Activated B cell treated with CpG ODN at 0.5 μM for 24 hours (primary cell): ENCODE measurements around the gene SLAMF1. TPM values are rescaled to one million over a fixed set of nuclear protein-coding genes. Genes with fewer than 3 reads are reported as not detected.
"Not testable (repeated sequence)": the region's sequence is repeated elsewhere in the genome, so short reads cannot be mapped to it uniquely, and the experiment has no call there.

Experiments
- ATAC-seq: fragments of 200-7000 bp; cut with Tn5 transposase; one replicate; pipeline ENCODE4 v1.10.0; 2021; ENCODE audit warnings: low read depth, mild to moderate bottlenecking, moderate library complexity
- CTCF ChIA-PET: fragments of 350-600 bp; sonication (Branson Sonifier 250); formaldehyde crosslinking; loops from one replicate; lab custom pipeline; 2021; ENCODE audit warnings: antibody characterized with exemption; lab: Charles Lee
- POLR2A ChIA-PET: fragments of 350-600 bp; sonication (Branson Sonifier 250); formaldehyde crosslinking; loops from one replicate; lab custom pipeline; 2021; ENCODE audit warnings: antibody characterized with exemption; lab: Charles Lee
- DNase-seq: peaks from one replicate; pipeline ENCODE4 v3.0.0; 2022
- H3K27ac Mint-ChIP-seq: one replicate; pipeline ENCODE4 v1.8.0; 2020; ENCODE audit warnings: mixed read lengths
- H3K27me3 Mint-ChIP-seq: one replicate; pipeline ENCODE4 v1.8.0; 2021; ENCODE audit warnings: mixed read lengths
- H3K36me3 Mint-ChIP-seq: one replicate; pipeline ENCODE4 v1.8.0; 2021; ENCODE audit warnings: low read depth, mixed read lengths
- H3K4me1 Mint-ChIP-seq: one replicate; pipeline ENCODE4 v1.8.0; 2021; ENCODE audit warnings: mixed read lengths
- H3K4me3 Mint-ChIP-seq: one replicate; pipeline ENCODE4 v1.8.0; 2020; ENCODE audit warnings: mild to moderate bottlenecking, mixed read lengths
- H3K9me3 Mint-ChIP-seq: one replicate; pipeline ENCODE4 v1.8.0; 2020; ENCODE audit warnings: mixed read lengths
- CTCF ChIP-seq: fragments of 200-600 bp; IDR thresholded peaks from one replicate; pipeline ENCODE4 v1.8.0; 2022; ENCODE audit warnings: antibody characterized with exemption, mild to moderate bottlenecking
- intact Hi-C: fragments of 100-400 bp; cut with micrococcal nuclease; formaldehyde crosslinking; loops from one replicate; pipeline ENCODE4 v1.15.1; 2024
- total RNA-seq: library from RNA; stranded (reverse); gene quantifications from 2 replicates; pipeline ENCODE4 v1.2.3, GENCODE V29; 2022

Gene SLAMF1
- total RNA-seq, 1 donor from 2014 or later, result 91.7 TPM

- CTCF ChIA-PET, result interaction anchor here (1.1 kb wide), 1 partner anchor 28 kb away, joined by 4 read pairs; no protein-coding TSS in a partner anchor
- H3K27me3 Mint-ChIP-seq, result no peaks in the 10 kb centered on the region
- POLR2A ChIA-PET, result interaction anchor here (0.7 to 1.1 kb wide), 4 partner anchors 12 to 26 kb away, joined by 3 to 4 read pairs (median 3); no protein-coding TSS in a partner anchor
These were observed 6.2 kb upstream of the SLAMF1 start for GRCh38 chr1:160652924-160653619.

DNA sequence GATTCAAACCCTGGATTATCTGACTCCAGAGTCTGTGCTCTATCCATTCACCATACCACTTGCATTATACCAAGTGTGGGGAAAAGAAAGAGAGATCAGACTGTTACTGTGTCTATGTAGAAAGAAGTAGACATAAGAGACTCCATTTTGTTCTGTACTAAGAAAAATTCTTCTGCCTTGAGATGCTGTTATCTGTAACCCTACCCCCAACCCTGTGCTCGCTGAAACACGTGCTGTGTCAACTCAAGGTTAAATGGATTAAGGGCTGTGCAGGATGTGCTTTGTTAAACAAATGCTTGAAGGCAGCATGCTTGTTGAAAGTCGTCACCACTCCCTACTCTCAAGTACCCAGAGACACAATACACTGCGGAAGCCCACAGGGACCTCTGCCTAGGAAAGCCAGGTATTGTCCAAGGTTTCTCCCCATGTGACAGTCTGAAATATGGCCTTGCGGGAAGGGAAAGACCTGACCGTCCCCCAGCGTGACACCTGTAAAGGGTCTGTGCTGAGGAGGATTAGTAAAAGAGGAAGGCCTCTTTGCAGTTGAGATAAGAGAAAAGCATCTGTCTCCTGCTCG, 5.3 kb upstream of the SLAMF1 start:
- H3K9me3 Mint-ChIP-seq, intact Hi-C loops, H3K36me3 Mint-ChIP-seq, DNase-seq, H3K27me3 Mint-ChIP-seq, ATAC-seq: not testable (repeated sequence)
- ChIA-PET POLR2A (interaction anchor here (1.0 to 3.1 kb wide), 6 partner anchors 12 to 30 kb away, joined by 3 to 14 read pairs (median 4); no protein-coding TSS in a partner anchor), CTCF (interaction anchor here (0.8 to 1.4 kb wide), 4 partner anchors 23 to 45 kb away, joined by 3 to 5 read pairs (median 4); no protein-coding TSS in a partner anchor)
- Mint-ChIP-seq H3K27ac (peak overlapping the region; percentile 93), H3K4me1 (peaks cover 91% of the 10 kb centered on the region), H3K4me3 (peak overlapping the region; percentile 69)

More at GRCh38 chr1:160652924-160653619, 6.2 kb upstream of the SLAMF1 start:
- ATAC-seq (peak; percentile 43), DNase-seq (no peak)
- Mint-ChIP-seq H3K9me3 (no peaks in the 10 kb centered on the region), H3K4me1 (peaks cover 92% of the 10 kb centered on the region), H3K4me3 (peak overlapping the region; percentile 69), H3K27ac (peak overlapping the region; percentile 93), H3K36me3 (no peaks in the 10 kb centered on the region)
- intact Hi-C loops, result loop anchor here (1.0 kb wide), 1 partner anchor 11 kb away; no protein-coding TSS in a partner anchor
- no peak for TF ChIP-seq CTCF

- H3K4me3 Mint-ChIP-seq, result peak overlapping the region; percentile 17
- POLR2A ChIA-PET, result interaction anchor here (0.8 to 3.1 kb wide), 9 partner anchors 9 to 60 kb away, joined by 3 to 14 read pairs (median 5); partner anchors contain the start of gene CD48
- peak overlapping the region; percentile 93 for H3K27ac Mint-ChIP-seq
- no peak for TF ChIP-seq CTCF
- no peak for DNase-seq
- CTCF ChIA-PET, result interaction anchor here (0.8 to 1.5 kb wide), 6 partner anchors 11 to 45 kb away, joined by 3 to 6 read pairs (median 4); no protein-coding TSS in a partner anchor
- no peak for ATAC-seq
- peaks cover 88% of the 10 kb centered on the region for H3K4me1 Mint-ChIP-seq
- peaks cover 9% of the 10 kb centered on the region for H3K36me3 Mint-ChIP-seq
- H3K9me3 Mint-ChIP-seq, result no peaks in the 10 kb centered on the region
- H3K27me3 Mint-ChIP-seq, result no peaks in the 10 kb centered on the region
- intact Hi-C loops, result no loop called here
These were observed 4.7 kb upstream of the SLAMF1 start for GRCh38 chr1:160651433-160652064.

DNA sequence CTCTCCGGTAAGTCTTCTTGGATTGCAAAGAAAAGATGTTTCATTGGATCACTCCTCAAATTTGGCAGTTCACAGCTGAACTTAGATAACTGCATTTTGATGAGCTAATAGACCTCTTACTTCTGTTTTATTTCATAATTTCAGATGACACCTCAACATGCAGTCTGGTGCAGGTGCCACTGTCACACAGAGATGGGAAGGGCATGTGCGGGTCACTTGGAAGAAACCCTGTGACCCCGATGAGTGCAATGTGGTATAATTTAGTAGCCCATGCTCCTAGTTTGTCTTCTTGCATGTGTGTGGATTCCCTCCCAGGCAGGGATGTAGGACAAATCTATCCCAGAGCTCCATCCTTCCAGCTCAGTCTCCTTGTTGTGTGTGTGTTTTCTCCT, 481 bp upstream of the SLAMF1 start:
- DNase-seq (no peak), ATAC-seq (peak; percentile 22)
- intact Hi-C loops, result loop anchor here (1.0 to 2.0 kb wide), 2 partner anchors 17 to 21 kb away; no protein-coding TSS in a partner anchor
- Mint-ChIP-seq H3K4me3 (peak overlapping the region; percentile 95), H3K27me3 (no peaks in the 10 kb centered on the region), H3K4me1 (peaks cover 88% of the 10 kb centered on the region), H3K9me3 (no peaks in the 10 kb centered on the region), H3K36me3 (peaks cover 49% of the 10 kb centered on the region), H3K27ac (peak overlapping the region; percentile 91)
- TF ChIP-seq CTCF, result no peak
- ChIA-PET POLR2A (interaction anchor here (0.6 to 3.0 kb wide), 14 partner anchors 13 to 142 kb away, joined by 3 to 21 read pairs (median 5); partner anchors contain the start of gene SLAMF6), CTCF (interaction anchor here (0.7 to 2.5 kb wide), 7 partner anchors 17 to 307 kb away, joined by 3 to 10 read pairs (median 5); no protein-coding TSS in a partner anchor)

- Mint-ChIP-seq H3K27ac (peak overlapping the region; percentile 91), H3K27me3 (no peaks in the 10 kb centered on the region), H3K36me3 (peaks cover 51% of the 10 kb centered on the region), H3K9me3 (no peaks in the 10 kb centered on the region), H3K4me1 (peaks cover 88% of the 10 kb centered on the region), H3K4me3 (peak overlapping the region; percentile 95)
- POLR2A ChIA-PET, result interaction anchor here (0.5 to 3.0 kb wide), 18 partner anchors 14 to 150 kb away, joined by 3 to 21 read pairs (median 4); partner anchors contain the start of genes CD48, LY9 and SLAMF6
- no peak for TF ChIP-seq CTCF
- intact Hi-C loops, result loop anchor here (1.0 to 2.0 kb wide), 2 partner anchors 8 to 19 kb away; no protein-coding TSS in a partner anchor
- no peak for ATAC-seq
- CTCF ChIA-PET, result interaction anchor here (1.3 to 2.5 kb wide), 8 partner anchors 16 to 308 kb away, joined by 3 to 10 read pairs (median 5); no protein-coding TSS in a partner anchor
- no peak for DNase-seq
These were observed 664 bp downstream of the SLAMF1 start for GRCh38 chr1:160646180-160646579.
